Measurements from ENCODE around the gene ASS1.

Gene ASS1

DNA sequence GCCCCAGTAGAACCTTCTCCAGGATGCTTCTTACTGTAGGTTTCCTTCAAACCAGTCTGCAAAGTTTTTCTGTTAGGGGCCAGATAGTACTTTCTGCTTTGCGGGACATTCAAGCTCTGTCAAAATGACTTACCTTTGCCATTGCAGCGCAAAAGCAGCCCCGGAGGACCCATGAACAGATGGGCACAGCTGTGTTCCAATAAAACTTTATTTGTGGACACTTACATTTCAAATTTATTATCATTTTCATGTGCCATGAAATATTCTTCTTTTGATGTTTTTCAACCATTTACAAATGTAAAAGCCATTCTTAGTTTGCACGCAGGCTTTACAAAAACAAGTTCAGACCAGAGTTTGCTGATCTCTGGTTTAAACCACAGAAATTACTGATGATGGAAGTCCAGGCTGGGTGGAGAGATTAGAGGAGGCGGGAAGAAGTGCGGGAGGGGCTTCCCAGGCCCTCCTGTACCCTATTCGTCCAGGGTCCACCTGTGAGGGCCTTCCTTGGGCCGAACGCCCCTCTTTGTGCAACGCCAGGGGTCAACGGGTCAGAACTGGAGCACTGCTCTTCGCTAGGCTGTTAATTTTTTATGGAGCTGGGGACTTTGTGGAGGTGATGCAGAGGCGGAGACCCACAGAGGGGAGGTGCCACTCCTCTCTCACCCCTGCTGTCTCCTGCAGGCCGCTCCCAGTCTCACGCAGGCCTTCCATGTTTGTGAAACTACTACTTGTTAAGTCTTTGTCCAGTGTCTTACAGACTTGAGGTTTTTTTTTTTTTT is 7.6 kb upstream of the ASS1 start:
- no peak for DNase-seq

DNA sequence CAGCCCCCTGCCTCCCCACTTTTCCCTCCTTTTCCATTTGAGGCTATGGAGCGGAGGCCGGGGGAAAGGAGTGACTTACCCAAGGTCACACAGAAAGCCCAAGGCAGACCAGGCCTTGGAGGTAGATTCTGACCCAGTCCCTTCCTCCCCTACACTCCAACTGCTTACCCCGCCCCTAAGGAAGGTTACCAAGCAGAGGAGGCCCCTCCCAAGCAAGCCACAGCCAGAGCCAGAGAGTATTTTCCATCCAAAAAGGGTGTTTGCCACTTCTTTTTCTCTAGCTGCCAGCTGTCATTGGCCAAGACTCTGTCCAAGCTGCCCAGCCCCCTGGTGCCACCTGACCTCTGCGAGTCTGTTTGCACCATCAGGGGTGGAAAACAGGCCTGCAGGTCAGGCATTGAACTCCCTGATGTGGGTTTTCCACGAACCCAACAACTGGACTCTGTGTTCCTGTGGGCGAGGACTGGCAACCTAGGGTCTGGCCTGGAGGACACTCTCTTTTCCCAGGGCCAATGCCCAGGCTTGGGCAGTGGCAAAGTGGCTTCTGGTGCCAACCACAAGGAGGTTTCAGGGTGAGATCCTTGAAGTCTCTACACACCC is 6.3 kb upstream of the ASS1 start:
- DNase-seq, result no peak

DNA sequence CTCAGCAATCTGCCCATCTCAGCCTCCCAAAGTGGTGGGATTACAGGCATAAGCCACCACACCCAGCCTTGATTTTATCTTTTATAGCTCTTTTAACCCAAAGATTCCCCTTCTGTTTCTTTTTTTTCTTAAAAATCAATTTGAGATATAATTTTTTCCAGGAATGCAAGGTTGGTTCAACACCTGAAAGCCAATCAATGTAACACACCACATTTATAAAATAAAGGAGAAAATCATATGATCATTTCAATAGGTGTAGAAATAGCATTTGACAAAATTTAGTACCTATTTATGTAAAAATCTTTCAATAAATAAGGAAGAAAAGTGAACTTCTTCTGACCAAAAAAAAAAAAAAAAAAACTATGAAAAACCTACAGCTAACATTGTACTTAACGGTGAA is 3.7 kb upstream of the ASS1 start:
- no peak for DNase-seq

DNA sequence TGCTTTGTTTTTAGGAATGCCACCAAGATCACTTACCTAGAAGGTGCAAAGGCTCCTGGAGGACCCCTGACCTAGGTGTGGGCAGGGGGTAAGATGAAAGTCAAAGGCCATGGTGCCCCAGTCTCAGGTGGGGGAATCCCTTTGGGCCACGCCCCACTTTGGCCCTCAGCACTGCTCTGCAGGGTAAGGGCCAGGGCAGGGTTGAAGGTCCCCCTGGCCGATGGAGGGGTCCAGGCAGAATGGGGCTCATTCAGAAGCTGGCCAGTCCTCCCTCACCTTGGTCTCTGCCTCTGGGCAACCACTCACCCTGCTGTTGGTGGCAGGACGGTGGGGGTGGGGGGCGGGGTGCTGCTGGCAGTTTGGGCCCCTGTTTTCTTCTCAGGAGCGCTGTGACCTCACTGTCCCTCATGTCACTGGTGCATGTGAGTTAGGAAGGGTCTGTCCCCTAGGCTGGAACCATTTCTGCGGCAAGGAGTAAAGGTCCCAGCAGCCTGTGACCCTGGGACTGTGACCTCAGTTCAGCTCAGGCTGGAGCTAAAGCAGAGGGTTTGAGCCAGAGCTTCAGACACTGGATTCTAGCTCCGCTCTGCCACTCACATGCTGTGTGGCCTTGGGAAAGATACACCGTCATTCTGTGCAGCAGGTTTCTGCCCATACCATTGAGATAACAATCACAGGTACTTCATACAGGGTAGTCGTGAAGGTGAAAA is 1.9 kb upstream of the ASS1 start:
- DNase-seq, result no peak

DNA sequence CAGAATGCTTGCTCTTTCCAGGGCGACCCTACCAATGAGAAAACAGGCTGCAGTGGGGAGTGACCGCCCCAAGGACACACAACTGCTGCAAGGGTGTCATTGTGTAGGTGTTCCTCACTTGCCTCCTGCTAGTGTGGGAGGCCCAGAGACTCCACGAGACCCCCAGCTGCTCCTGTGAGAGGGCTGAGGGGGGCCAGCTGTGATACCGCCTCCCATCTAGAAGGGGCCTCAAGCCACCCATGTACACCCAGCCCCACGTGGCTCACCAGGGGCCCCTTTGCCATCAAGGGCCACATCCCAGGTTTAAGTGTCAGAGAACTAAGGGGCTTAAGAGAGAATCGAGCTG is 1.3 kb upstream of the ASS1 start:
- no peak for DNase-seq

DNA sequence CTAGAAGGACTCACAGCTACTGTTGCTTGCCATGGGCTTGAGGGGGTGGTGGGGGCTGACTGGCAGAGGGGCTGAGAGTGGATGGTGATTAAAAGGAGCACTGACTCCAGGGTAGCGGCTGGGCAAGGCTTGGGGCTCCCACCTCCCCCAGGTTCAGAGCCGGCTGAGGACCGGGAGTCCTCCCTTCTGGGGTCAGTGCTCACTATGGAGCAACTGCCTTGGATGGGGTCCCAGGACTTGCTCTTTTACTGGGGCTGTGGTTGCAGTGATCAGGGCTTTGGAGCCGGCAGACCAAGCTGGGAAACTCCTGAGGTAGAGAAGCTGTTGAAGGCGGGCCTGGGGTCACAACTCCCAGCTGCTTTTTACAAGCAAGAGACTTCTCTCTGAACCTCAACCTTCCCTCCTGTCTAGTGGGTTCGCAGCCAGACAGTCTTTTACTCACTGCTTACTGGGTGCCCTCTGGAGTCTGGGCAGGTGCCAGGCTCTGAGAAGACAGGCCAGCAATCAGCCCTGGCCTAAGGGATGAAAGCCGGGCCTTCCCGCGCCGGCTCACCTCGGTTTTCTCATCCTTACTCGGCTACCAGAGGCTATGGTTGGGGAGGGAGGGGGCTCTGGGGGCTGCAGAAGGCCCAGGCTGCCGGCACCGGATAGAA is 795 bp upstream of the ASS1 start:
- DNase-seq, result no peak

DNA sequence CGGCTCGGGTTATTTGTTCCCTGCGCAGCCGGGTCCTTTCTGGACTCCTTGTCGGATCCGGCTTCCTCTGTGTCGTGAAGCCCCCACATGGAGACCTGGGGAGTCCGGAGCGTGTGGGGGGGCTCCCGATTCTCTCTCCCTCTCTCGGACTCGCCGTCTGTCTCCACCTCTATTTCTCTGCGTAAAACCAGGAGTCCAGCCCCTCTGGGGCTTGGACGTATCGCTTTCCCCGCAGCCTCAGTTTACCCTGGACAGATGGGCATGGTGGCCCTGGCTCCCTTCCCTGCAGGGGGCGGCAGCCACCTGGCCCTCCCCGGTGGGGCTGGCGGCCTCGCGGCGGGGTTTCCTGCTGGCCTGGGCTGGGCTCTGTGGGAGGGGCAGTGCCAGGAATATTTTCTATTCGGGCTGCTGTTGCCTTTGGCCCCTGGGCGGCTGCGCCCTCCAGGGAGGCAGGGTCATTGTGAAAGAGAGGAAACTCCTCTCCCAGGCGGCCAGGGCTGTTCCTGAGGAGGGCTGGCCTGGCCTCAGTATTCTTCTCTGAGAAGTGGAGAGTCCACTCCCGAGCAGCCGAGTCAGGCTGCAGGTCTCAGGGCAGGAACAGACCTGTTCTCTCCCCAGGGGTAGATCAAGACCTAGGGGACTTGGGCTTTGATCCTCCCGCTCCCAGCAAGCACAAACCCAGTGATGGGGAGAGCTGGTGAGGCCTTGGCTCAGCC is 665 bp downstream of the ASS1 start:
- DNase-seq, result peak; percentile 42

DNA sequence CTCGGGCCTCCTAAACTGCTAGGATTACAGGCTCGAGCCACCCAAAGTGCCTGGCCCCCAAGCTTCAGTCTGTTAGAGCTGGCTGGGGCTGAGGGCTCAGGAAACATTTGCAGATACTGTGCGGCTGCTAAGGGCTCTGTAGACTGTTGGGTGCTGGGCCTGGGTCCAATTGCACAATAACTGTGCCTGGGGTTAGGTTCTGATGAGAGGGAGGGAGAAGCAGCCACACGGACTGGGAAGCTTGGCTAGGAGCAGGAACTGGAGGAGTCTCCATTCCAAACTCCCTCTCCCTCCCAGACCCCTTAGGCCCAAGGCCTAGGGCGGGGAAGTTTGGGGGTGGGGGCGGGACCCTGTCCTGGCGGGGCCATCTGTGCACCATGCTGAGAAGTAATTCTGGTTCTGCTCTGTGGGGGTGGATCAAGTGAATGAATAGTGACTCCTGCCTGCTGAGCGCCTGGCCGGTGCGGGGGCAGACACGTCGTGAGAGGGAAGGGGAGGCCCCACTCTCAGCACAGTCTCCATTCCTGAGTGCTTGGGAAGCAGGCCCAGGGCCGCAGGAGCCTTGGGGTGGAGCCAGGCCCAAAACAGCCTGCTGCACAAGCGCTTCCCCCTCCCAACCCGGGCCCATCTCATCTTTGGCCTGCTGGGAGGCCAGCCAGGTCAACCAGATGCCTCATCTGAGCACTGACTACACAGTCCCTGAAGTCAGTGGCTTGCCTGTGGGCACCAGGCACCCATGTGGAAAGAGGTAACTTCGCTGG is 1.5 kb downstream of the ASS1 start:
- peak; percentile 69 for DNase-seq

DNA sequence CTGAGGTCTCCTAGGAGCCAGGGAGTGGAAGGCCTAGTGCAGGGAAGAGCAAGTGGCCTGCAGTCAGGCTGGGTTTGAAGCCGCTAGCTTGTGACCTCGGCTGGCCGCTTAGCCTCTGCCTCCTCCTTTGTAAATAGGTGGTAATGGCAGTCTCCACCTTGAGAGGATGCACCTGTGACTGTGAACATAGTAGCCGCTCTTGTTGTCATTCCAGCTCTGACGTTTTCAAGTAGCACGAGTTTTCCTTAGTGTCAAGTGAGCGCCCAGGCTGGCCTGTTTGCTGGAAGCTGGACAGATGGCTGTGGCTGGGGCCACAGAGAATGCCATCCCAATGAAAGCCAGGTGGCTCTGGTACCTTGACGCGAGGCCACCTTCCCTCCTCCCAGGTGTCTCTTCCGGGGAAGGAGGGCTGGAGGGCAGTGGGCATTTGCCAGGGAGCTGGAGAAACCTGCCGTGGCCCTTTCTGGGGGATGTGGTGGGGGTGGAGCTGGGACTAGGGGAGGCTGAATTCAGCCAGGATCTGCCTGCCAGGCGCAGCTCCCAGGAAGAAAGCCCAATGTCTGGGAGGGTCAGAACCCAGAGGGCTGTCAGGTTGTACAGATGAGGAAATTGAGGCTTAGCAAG is 2.5 kb downstream of the ASS1 start:
- DNase-seq, result no peak

DNA sequence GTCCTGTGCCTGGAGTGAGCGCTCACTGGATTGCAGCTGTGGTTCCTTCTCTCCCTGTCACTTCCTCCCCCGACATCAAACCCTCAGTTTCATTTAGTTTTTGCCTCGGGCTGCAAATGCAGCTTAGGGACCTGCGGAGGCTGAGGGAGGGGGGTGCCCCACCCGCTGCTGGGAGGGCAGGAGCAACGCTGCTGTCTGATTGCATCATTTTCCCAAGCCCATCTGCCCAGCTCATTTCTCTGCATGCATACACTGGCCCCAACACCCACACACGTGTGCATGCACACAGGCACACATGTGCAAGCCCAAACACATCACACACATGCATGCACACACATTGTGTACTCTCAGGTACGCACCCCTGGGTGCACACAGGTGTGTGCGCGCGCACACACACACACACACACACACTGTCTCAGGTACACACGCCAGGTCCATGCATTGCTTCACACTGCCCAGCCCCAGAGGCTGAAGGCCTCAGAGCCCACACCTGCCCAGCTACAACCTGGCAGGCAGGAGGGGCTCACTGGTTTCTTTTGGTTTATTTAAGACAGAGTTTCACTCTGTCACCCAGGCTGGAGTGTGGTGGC is 3.4 kb downstream of the ASS1 start:
- DNase-seq, result peak; percentile 67

DNA sequence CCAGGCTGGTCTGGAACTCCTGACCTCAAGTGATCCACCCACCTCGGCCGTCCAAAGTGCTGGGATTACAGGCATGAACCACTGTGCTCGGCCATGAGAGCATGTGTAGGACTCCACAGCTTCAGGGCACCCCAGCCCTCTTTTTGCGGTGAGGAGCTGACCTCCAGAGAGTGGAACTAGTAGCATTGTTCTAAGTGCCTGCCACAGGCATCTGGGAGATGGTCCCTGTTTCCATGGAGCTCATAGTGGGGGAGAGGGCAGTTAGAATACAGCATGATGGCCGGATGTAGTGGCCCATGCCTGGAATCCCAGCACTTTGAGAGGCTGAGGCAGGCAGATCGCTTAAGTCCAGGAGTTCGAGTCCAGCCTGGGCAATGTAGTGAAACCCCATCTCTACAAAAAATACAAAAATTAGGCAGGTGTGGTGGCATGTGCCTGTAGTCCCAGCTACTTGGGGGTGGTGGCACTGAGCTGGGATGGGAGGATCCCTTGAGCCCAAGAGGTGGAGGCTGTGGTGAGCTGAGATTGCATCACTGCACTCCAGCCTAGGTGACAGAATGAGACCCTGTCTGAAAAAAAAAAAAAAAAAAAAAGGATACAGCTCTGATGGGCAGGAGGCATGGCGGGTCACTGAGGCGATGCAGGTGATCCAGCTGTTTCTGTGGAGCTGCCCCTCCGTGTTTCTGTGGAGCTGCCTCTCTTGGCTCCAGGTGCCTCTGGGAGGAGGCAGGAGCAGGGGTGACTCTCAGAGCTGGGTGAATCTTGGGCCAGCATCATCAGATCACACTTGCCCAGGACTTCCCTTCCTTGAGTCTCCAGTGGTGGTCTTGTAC is 4.2 kb downstream of the ASS1 start:
- DNase-seq, result no peak

DNA sequence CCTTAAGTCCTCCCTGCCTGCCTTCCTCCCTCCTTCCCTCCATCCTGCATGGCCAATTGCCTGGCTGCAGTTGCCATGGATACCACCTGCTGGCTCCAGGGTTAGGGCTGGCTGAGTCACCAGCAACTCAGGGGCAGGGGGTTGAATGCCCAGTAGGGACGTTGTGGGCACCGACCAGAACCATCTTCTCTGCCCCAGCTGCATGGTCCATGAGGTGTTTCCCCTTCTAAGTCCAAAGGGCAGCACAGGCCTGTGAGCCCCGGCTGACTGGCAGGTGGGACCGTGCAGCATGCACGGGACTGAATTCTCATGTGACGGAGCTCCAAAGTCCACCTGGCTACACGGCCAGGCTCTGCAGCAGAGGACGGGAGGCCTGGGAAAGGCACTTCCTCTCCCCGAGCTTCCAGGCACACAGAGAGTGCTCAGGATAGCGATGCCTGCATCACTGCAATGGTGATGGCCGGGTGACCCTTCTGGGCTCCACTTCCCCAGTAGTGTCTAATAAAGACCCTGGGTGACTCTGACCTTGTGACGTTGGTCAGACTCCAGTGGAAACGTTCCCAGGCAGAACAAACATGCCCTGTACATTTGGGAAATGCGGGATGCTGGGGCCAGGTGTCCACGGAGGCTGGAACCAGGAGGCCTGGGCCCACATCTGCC is 5.7 kb downstream of the ASS1 start:
- DNase-seq, result no peak

DNA sequence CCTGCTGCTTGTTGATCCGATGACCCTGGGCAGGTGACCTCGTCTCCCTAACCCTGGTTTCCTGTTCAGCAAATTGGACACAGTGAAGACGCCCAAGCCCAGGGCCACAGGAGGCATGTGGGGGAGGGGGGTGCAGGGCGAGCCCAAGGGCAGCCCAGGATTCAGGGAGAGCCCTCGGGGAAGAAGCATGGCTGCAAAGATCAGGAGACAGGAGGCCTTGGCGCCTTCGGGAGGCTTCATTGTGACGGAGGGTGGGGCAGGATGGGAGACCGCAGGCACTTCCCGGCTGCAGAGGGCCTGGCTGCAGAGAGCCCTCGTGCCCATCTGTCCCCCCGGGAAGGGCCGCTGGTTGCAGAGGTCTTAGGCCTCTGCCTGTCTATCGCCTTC is 6.2 kb downstream of the ASS1 start:
- no peak for DNase-seq

DNA sequence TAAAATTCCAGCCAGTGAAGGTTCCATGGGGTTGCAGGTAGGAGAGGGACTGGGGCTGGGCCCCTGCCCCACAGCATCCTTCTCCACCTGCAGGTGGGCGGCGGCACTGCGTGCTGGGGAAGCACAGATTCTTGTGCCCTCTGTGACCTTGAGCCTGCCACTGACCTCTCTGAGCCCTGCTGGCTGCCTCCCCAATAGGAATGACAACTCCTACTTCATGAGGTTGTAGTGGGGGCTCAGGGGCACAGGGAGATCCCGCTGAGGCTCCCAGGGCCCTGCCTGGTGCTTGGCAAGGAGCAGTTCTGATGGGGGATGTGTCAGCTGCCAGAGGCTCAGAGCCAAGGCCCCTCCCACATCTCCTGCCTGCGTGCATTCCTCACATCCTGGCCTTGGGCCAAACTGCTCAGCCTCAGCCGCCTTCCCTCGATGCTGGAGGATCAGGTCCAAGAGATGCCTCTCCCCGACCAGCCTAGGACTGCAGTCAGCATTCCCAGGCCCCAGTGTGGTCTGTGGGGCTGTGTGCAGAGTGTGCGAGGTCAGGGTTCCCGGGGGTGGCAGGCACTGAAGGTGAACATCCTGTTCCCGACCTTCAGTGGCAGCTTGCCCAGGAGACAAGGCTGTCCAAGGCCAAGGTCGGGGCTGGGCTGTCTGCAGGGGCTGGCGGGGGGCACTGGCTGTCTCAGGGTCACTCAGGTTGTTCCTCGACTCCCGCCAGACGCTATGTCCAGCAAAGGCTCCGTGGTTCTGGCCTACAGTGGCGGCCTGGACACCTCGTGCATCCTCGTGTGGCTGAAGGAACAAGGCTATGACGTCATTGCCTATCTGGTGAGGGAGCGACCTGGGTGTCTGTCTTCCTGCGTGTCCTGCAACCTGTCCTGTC is 7.0 kb downstream of the ASS1 start:
- DNase-seq, result peak; percentile 93

DNA sequence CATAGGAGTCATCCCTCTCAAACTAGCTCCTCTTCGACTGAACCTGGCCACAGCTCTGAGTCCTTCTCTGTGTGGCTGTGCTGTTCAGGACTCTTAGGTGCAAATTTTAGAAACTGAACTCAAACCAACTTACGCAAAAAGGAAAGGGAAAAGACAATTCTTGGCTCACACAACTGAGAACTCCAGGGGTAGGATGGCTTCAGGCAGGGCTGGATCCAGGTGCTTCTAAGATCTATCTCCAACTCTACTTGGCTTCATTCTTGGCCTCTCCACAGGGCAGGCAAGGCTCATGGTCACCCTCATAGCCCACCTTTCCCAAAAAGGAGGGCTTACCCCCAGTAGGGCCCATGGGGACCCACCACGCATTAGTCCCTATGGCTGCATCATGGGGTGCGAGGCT is 8.1 kb downstream of the ASS1 start:
- DNase-seq, result no peak

DNA sequence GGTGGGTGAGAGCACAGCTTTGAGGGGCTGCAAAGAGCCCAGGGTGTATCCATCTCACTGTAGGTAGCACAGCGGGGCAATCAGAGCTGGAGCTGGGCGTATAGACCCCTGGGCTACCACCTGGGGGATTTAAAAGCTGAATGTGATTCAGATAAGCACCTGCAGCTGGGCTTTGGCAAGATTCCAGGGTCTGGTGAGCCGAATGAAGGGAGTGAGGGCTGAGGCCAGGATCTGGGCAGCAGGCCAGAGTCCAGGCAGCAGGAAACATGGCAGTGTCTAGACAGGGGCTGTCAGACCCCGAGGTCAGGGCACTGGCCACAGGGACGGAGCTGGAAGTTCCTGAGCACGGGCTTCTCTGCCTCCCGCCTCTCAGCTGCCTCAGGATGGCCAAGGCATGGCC is 8.7 kb downstream of the ASS1 start:
- DNase-seq, result no peak

DNA sequence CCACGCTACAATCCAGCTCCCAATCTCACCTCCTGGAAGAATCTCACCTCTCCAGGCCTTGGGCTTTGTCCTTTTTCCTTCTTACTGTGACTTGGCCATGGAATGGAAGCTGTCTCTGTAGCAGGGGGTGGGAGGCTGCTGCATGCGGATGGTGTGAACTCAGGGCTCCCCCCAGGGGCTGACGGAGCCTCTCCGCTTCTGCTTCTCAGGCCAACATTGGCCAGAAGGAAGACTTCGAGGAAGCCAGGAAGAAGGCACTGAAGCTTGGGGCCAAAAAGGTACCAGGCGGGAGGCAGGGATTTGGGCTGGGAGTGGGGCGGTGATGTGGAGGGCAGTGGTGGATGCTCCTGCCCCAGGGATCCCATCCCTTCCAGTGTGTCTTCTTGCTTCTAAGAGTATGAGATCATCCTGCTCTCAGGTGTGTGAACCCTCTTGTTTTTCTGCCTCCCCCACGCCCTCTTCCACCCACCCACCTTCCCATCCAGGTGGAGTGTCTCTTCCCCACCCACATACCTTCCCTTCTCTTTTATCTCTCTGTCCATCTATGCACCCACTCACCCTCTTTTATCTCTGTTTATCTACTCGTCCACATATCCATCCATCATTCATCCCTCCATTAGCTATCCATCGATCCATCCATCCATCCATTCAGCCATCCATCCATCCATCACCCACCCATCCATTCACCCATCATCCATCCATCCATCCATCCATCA is 9.5 kb downstream of the ASS1 start:
- DNase-seq, result no peak

DNA sequence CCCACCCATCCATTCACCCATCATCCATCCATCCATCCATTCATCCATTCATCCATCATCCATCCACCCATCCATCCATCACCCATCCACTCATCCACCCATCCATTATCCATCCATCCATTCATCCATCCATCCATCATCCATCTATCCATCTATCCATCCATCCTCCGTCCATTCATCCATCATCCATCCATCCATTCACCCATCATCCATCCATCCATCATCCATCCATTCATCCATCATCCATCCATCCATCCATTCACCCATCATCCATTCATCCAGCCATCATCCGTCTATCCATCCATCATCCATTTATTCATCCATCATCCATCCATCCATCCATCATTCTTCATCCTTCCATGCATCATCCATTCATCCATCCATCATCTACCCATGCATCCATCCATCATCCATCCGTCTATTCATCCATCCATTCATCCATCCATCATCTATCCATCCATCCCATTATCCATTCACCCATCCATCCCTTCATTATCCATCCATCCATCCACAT is 10.1 kb downstream of the ASS1 start:
- no peak for DNase-seq

Measured in fibroblast of skin of back (primary cell).